Stimulated activated CD4-positive, alpha-beta T cell treated with anti-CD3 and anti-CD28 coated beads, Interleukin-4, amount 100 ng/mL, for 4 hours (primary cell): ENCODE data around the gene ANKRD50.

Experiments
- DNase-seq, 2 experiments: peaks; one replicate each; pipeline ENCODE4 v3.0.0-alpha.2; 2020

Gene ANKRD50

GRCh38 chr4:124635331-124635730, 77.2 kb downstream of the ANKRD50 start:
- DNase-seq, result no peak

- no peak for DNase-seq
Observed at GRCh38 chr4:124633285-124633941, 79.1 kb downstream of the ANKRD50 start.

- DNase-seq, result no peak
Observed at GRCh38 chr4:124632439-124632838, 80.1 kb downstream of the ANKRD50 start.

- no peak for DNase-seq
Observed at GRCh38 chr4:124631760-124632159, 80.8 kb downstream of the ANKRD50 start.

- DNase-seq, result no peak
Observed at GRCh38 chr4:124629681-124630080, 82.9 kb downstream of the ANKRD50 start.
